GM21619 (cell line): ENCODE measurements around the gene LEFTY2.
"Not testable (repeated sequence)": the region's sequence is repeated elsewhere in the genome, so short reads cannot be mapped to it uniquely, and the experiment has no call there.

ENCODE experiments used
- ATAC-seq: cut with Tn5 transposase; IDR thresholded peaks from one replicate; pipeline ENCODE4 v1.9.1; 2021; ENCODE audit not compliant: unreplicated experiment

Gene LEFTY2

GRCh38 chr1:225954753-225955152, 13.7 kb upstream of the LEFTY2 start:
- no peak for ATAC-seq

- no peak for ATAC-seq
Observed at GRCh38 chr1:225953315-225953714, 12.3 kb upstream of the LEFTY2 start.

- ATAC-seq, result no peak
Observed at GRCh38 chr1:225950905-225951497, 10.0 kb upstream of the LEFTY2 start.

- ATAC-seq, result no peak
Observed at GRCh38 chr1:225949041-225949440, 8.0 kb upstream of the LEFTY2 start.

- ATAC-seq, result no peak
Observed at GRCh38 chr1:225946803-225947202, 5.8 kb upstream of the LEFTY2 start.

GRCh38 chr1:225946082-225946620, 5.1 kb upstream of the LEFTY2 start:
- no peak for ATAC-seq

GRCh38 chr1:225945564-225945963, 4.5 kb upstream of the LEFTY2 start:
- ATAC-seq, result no peak

GRCh38 chr1:225944951-225945350, 3.9 kb upstream of the LEFTY2 start:
- ATAC-seq, result peak; percentile 62

GRCh38 chr1:225944387-225944786, 3.4 kb upstream of the LEFTY2 start:
- no peak for ATAC-seq

- no peak for ATAC-seq
Observed at GRCh38 chr1:225943582-225943981, 2.6 kb upstream of the LEFTY2 start.

GRCh38 chr1:225942574-225942973, 1.6 kb upstream of the LEFTY2 start:
- peak; percentile 90 for ATAC-seq

GRCh38 chr1:225941942-225942222, 862 bp upstream of the LEFTY2 start:
- ATAC-seq, result no peak

GRCh38 chr1:225940385-225941151, 452 bp downstream of the LEFTY2 start:
- ATAC-seq, result no peak

GRCh38 chr1:225939939-225940310, 1.1 kb downstream of the LEFTY2 start:
- ATAC-seq, result not testable (repeated sequence)

- ATAC-seq, result not testable (repeated sequence)
Observed at GRCh38 chr1:225939097-225939938, 1.7 kb downstream of the LEFTY2 start.

GRCh38 chr1:225937048-225937968, 3.7 kb downstream of the LEFTY2 start:
- ATAC-seq, result no peak

- ATAC-seq, result no peak
Observed at GRCh38 chr1:225936523-225936922, 4.5 kb downstream of the LEFTY2 start.

- not testable (repeated sequence) for ATAC-seq
Observed at GRCh38 chr1:225936086-225936485, 4.9 kb downstream of the LEFTY2 start.

GRCh38 chr1:225934711-225935110, 6.3 kb downstream of the LEFTY2 start:
- ATAC-seq, result no peak

GRCh38 chr1:225933072-225933471, 7.9 kb downstream of the LEFTY2 start:
- no peak for ATAC-seq
